Parathyroid adenoma (tissue), 2 donors: Measurements from ENCODE around the gene HS3ST5.

Experiments used
- H2AFZ ChIP-seq: fragments of 300-600 bp; sonication (generic); one replicate; pipeline ENCODE4 v1.7.0; 2017; ENCODE audit warnings: antibody characterized with exemption, mild to moderate bottlenecking
- H3K27ac ChIP-seq: fragments of 300-600 bp; sonication (generic); one replicate; pipeline ENCODE4 v1.7.0; 2017
- H3K27me3 ChIP-seq: fragments of 300-600 bp; sonication (generic); one replicate; pipeline ENCODE4 v1.7.0; 2017; ENCODE audit warnings: low read length; ENCODE audit not compliant: control insufficient read depth, insufficient read depth
- H3K36me3 ChIP-seq: fragments of 300-600 bp; sonication (generic); one replicate; pipeline ENCODE4 v1.7.0; 2017; ENCODE audit warnings: low read length; ENCODE audit not compliant: control insufficient read depth, insufficient read depth
- H3K4me1 ChIP-seq: fragments of 300-600 bp; sonication (generic); one replicate; pipeline ENCODE4 v1.7.0; 2017; ENCODE audit warnings: control low read depth
- H3K4me2 ChIP-seq: fragments of 300-600 bp; sonication (generic); one replicate; pipeline ENCODE4 v1.7.0; 2017; ENCODE audit warnings: low read length
- H3K4me3 ChIP-seq: fragments of 300-600 bp; sonication (generic); one replicate; pipeline ENCODE4 v1.7.0; 2017; ENCODE audit warnings: low read depth, low read length
- H3K79me2 ChIP-seq: fragments of 300-600 bp; sonication (generic); one replicate; pipeline ENCODE4 v1.7.0; 2017; ENCODE audit warnings: control low read depth
- H3K9ac ChIP-seq: fragments of 300-600 bp; sonication (generic); one replicate; pipeline ENCODE4 v1.7.0; 2017; ENCODE audit warnings: mild to moderate bottlenecking
- H3K9me3 ChIP-seq: fragments of 300-600 bp; sonication (generic); one replicate; pipeline ENCODE4 v1.7.0; 2017; ENCODE audit warnings: low read length; ENCODE audit not compliant: control insufficient read depth
- CTCF ChIP-seq: fragments of 300-600 bp; sonication (generic); IDR thresholded peaks from one replicate; pipeline ENCODE4 v1.7.0; 2017; ENCODE audit warnings: antibody characterized with exemption, mild to moderate bottlenecking
- donor health status: primary hyperparathyroidism.

The HS3ST5 gene

GRCh38 chr6:114055763-114056162, 287.1 kb downstream of the HS3ST5 start:
- Histone ChIP-seq H3K36me3 (no peaks in the 10 kb centered on the region), H3K27ac (no peak overlapping the region), H3K79me2 (no peaks in the 10 kb centered on the region), H3K4me3 (no peak overlapping the region), H3K4me2 (no peak overlapping the region), H3K27me3 (no peaks in the 10 kb centered on the region), H2AFZ (no peak overlapping the region), H3K9ac (no peak overlapping the region), H3K4me1 (peaks cover 2% of the 10 kb centered on the region), H3K9me3 (no peaks in the 10 kb centered on the region)
- TF ChIP-seq CTCF: no peak

- no peak overlapping the region for H3K4me3 ChIP-seq
- H3K4me2 ChIP-seq: no peak overlapping the region
- H3K9ac ChIP-seq: no peak overlapping the region
- H3K27me3 ChIP-seq: no peaks in the 10 kb centered on the region
- no peak overlapping the region for H3K27ac ChIP-seq
- no peak for TF ChIP-seq CTCF
- H3K36me3 ChIP-seq: no peaks in the 10 kb centered on the region
- peaks cover 2% of the 10 kb centered on the region for H3K4me1 ChIP-seq
- H2AFZ ChIP-seq: no peak overlapping the region
- no peaks in the 10 kb centered on the region for H3K9me3 ChIP-seq
- H3K79me2 ChIP-seq: no peaks in the 10 kb centered on the region
Measured at GRCh38 chr6:114055349-114055748, 287.5 kb downstream of the HS3ST5 start.

DNA sequence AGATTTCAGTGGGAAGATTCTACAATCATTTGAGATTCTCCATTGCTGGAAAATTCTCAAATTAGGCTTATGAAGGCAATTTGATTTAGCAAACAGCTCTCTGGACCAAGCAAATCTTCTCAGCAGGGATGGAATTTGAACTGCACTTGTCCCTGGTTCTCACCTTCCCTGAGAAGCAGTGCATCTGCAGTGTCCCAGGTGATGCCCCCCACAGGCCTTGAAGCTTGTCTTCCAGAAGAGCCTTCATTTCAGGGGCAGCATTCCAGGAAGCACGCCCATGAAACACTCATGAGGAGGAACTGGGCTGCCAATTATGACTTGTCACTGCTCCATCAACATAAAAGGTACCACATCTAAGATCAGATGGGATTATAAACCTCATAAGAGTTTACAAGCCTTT, 289.0 kb downstream of the HS3ST5 start:
- Histone ChIP-seq H3K36me3 (no peaks in the 10 kb centered on the region), H3K9me3 (no peaks in the 10 kb centered on the region), H3K9ac (no peak overlapping the region), H3K4me3 (no peak overlapping the region), H3K27me3 (no peaks in the 10 kb centered on the region), H3K4me2 (no peak overlapping the region), H3K79me2 (no peaks in the 10 kb centered on the region), H3K4me1 (peaks cover under 1% of the 10 kb centered on the region), H3K27ac (no peak overlapping the region), H2AFZ (no peak overlapping the region)
- no peak for TF ChIP-seq CTCF

DNA sequence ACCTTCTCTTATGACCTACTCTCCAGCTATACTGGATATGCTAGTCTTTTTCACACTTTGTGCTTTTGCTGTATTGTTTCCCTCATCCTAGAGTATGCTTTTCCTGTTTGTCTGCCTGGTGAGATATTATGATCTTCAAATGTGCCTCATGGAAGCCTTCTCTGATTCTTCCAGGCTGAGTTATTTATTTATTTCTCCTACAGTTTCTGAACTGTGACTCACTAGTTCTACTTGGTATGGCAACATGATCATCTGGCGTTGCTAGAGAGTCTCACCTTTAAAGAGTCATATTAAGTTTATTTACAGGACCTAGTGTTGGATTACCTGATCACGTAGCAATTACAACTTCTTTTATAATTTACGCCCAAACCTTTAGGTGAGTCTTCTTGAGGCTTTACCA, 290.7 kb downstream of the HS3ST5 start:
- no peak overlapping the region for H3K27ac ChIP-seq
- no peaks in the 10 kb centered on the region for H3K9me3 ChIP-seq
- H3K79me2 ChIP-seq: no peaks in the 10 kb centered on the region
- no peak overlapping the region for H3K4me2 ChIP-seq
- H3K9ac ChIP-seq: no peak overlapping the region
- no peaks in the 10 kb centered on the region for H3K27me3 ChIP-seq
- no peak for TF ChIP-seq CTCF
- no peaks in the 10 kb centered on the region for H3K36me3 ChIP-seq
- no peaks in the 10 kb centered on the region for H3K4me1 ChIP-seq
- no peak overlapping the region for H3K4me3 ChIP-seq
- H2AFZ ChIP-seq: no peak overlapping the region

- no peak for TF ChIP-seq CTCF
- H3K27me3 ChIP-seq: no peaks in the 10 kb centered on the region
Measured at GRCh38 chr6:114051031-114051430, 291.8 kb downstream of the HS3ST5 start.

More at GRCh38 chr6:114051031-114051430, 291.8 kb downstream of the HS3ST5 start:
- no peak overlapping the region for H3K9ac ChIP-seq
- no peaks in the 10 kb centered on the region for H3K79me2 ChIP-seq
- H3K9me3 ChIP-seq: no peaks in the 10 kb centered on the region
- H3K4me1 ChIP-seq: no peaks in the 10 kb centered on the region
- no peaks in the 10 kb centered on the region for H3K36me3 ChIP-seq
- no peak overlapping the region for H2AFZ ChIP-seq
- no peak overlapping the region for H3K4me3 ChIP-seq
- H3K27ac ChIP-seq: no peak overlapping the region
- H3K4me2 ChIP-seq: no peak overlapping the region
